GM19397 (cell line): Measurements from ENCODE around the gene ZNF888.
"Not testable (repeated sequence)": the region's sequence is repeated elsewhere in the genome, so short reads cannot be mapped to it uniquely, and the experiment has no call there.

Experiments
- ATAC-seq: cut with Tn5 transposase; IDR thresholded peaks from one replicate; pipeline ENCODE4 v1.9.1; 2021; ENCODE audit warnings: mild to moderate bottlenecking, moderate library complexity; ENCODE audit not compliant: unreplicated experiment

Gene ZNF888

DNA sequence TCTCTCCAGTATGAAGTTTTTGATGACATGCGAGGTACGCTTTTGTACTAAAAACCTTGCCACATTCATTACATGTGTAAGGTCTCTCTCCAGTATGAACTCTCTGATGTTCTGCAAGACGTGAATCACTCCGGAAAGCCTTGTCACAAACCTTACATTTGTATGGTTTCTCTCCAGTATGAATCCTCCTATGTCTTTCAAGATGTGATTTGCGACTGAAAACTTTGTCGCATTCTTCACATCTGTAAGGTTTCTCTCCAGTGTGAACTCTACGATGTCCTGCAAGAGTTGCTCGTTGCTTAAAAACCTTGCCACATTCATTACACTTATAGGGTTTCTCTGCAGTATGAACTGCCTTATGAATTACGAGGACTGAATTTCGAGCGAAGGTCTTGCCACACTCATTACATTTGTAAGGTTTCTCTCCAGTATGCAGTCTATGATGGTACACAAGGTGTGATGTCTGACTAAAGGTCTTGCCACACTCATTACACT, 42.3 kb downstream of the ZNF888 start:
- ATAC-seq: no peak

DNA sequence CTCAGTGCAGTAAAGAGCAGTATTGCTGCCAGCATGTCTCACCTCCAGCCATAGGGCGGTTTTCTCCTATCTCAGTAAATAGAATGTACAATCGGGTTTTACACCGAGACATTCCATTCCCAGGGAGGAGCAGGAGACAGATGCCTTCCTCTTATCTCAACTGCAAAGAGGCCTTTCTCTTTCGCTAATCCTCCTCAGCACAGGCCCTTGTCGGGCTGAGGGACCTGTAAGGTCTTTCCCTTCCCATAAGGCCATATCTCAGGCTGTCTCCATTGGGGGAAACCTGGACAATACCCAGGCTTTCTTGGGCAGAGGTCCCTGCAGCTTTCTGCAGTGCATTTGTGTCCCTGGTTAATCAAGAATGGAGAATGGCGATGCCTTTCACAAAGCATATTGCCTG, 50.2 kb downstream of the ZNF888 start:
- not testable (repeated sequence) for ATAC-seq

DNA sequence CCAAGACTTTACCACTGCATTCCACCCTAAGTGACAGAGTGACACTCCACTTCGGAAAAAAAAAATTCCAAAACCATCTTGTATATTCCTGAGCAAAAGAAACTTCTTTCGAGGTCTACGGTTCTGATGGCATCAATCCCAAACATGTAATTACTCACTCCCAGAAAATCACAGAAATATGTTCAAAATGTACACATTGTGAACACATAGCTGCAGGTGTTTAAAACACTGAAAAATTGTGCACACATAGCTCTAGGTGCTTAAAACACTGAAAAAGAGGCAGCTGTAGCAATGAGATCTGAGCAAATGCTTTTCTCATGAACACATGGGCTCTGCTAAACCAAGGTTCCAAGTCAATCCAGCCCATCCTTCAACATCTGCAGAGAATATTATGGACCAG, 51.8 kb downstream of the ZNF888 start:
- ATAC-seq: no peak

DNA sequence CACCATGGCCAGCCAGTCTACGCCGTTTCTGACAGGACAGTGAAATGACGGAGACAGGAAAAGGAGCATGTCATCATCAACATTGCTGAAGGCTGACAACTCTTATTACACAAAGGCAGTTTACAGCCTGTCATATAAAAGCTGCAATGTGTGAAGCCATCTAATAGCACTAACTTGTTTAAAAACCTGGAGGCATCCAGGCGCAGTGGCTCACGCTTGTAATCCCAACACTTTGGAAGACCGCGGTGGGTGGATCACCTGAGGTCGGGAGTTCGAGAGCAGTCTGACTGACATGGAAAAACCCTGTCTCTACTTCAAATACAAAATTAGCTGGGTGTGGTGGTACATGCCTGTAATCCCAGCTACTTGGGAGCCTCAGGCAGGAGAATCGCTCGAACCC, 55.2 kb downstream of the ZNF888 start:
- ATAC-seq: not testable (repeated sequence)

DNA sequence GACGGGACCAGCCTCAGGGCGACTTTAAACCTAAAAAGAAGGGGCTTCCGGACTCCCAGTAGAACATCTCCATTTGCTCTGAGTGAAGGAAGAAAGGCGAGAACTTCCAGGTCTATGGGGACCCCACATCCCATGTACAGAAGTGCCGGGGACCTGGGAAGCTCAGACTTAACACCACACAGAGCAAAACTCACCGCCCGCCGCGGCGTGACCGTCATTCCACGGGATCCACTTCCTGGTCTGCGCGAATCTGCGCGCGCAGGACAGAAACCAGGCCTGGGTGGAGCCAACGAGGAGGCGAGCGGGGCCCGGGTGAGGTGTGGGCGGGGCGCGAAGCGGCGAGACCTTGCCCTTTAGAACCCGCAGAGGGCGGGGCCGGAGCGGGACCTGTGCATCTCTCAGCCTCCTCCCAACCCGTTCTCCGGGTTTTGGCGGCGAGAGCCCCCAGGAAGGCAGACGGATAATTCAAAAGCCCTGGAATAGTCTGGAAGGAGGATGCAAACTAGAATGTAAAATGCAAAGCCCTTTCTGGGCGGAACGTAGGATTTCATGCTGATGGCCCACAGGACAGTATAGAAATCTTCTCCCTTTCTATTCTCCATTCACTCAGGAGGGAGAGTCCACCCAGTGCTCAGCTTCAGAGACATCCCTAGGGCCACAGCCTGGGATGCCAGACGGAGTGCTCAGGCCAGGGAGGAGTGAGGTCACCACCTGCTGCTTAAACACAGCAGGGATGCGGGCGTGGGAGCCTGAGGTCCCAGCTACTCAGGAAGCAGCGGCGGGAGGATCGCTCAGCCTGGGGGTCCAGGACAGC, 65.6 kb downstream of the ZNF888 start, which contains the start of gene ZNF468:
Gene ZNF468, minus strand, starts transcription at position 242 of the 814 bp plus-strand sequence. CDS start 3,347 bp downstream, outside the sequence.
- ATAC-seq: peak; percentile 99

DNA sequence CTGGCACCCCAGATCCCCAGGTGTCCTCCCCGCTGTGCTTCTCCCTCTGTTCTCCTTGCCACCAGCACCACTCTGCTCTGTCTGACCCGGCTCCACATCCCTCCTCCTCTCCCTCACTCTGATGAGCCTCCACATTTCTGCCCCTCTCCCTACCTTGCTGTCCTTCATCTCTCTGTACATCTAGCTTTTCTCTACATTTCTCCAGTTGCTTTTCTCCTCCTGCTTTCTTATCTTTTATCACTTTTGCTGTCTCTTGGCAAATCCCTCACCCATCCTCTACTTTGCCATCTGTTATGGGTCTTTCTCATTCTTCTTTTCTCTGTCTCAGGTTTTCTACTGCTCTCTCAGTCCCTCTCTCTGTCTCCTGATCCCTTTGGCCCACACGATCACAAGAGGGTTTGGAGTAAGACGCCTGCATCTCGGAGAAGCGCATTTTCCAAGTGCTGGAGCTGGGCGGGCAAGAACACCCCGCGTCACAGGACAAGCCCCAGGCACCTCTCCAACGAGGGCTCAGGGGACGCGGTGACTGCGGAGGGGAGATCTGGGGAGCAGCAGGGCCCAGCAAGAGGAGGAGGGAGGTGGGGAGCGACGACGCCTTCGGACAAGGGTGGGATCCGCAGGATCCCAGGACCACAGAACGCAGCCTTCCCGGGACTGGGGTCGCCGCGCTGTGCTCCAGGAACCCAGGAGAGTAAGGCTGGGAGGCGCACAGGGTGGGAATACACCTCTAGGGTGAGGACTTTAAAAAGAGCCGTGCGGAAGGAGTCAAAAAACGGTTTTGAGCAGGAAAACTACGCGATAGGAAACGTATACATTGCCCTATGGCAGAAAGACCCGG, 66.5 kb downstream of the ZNF888 start:
- ATAC-seq: not testable (repeated sequence)
